K562 (cell line): ENCODE results near the gene LSM8. TPM values are rescaled to one million over a fixed set of nuclear protein-coding genes. Genes with fewer than 3 reads are reported as not detected.

Experiments used
- ATAC-seq: fragments of 200-7000 bp; cut with Tn5 transposase; 3 replicates; pipeline ENCODE4 v1.9.1; 2020; ENCODE audit warnings: moderate library complexity
- BruUV-seq: library from RNA; stranded (reverse); fragments of 400-500 nt; replicated peaks from 2 replicates; lab custom pipeline; 2021; lab: Mats Ljungman, UMichigan
- CTCF ChIA-PET: fragments of 300-600 bp; formaldehyde crosslinking; extraction: SDS; loops from one replicate; lab custom pipeline; 2021; ENCODE audit warnings: low intra/inter-chr PET ratio; lab: Yijun Ruan, JAX
- POLR2A ChIA-PET: fragments of 300-600, 350-650 bp; sonication (Branson Sonifier 250); formaldehyde crosslinking; extraction: SDS; loops from one replicate; lab custom pipeline; 2021; ENCODE audit warnings: antibody characterized with exemption, inconsistent platforms; lab: Yijun Ruan, JAX
- DNase-seq, 4 experiments: peaks; one replicate each; pipeline versions ENCODE4 v3.0.0 to v3.0.0-alpha.2; 2011 to 2018; ENCODE audit warnings: low spot score in 3 of 4, mixed read lengths in 3 of 4; ENCODE audit errors: extremely low read depth in 1 of 4
- FAIRE-seq: peaks from 2 replicates; lab custom pipeline; 2011; peaks lifted over from hg19 to GRCh38; lab: Jason Lieb, UNC
- H2AFZ ChIP-seq: 2 replicates; pipeline ENCODE4 v1.6.0; 2011; ENCODE audit warnings: low read depth, low read length, control low read depth, inconsistent platforms
- H3K27ac ChIP-seq: fragments of 200-600 bp; 3 replicates; pipeline ENCODE4 v1.8.0; 2011; ENCODE audit warnings: low read depth, mild to moderate bottlenecking, control low read depth, inconsistent platforms, low read length, moderate library complexity, mixed read lengths; ENCODE audit errors: extremely low read depth
- H3K27me3 ChIP-seq, 2 experiments: fragments of 300-600 bp in 1 of 2; 2 replicates in 1 of 2; 3 replicates in 1 of 2; pipeline versions ENCODE4 v1.6.0 to v1.8.0; 2011; ENCODE audit warnings: inconsistent platforms in 2 of 2, low read length in 2 of 2, mild to moderate bottlenecking in 1 of 2, mixed read lengths in 1 of 2, moderate library complexity in 1 of 2; ENCODE audit not compliant: control insufficient read depth in 2 of 2, insufficient read depth in 2 of 2
- H3K36me3 ChIP-seq: fragments of 300-600 bp; 3 replicates; pipeline ENCODE4 v1.8.0; 2011; ENCODE audit warnings: mild to moderate bottlenecking, low read length, inconsistent platforms; ENCODE audit not compliant: control insufficient read depth, insufficient read depth
- H3K4me1 ChIP-seq, 2 experiments: fragments of 200-600 bp in 1 of 2; replicated peaks in 1 of 2; 2 replicates in 1 of 2; 3 replicates in 1 of 2; pipeline versions ENCODE4 v1.5.1 to v1.8.0; 2011; ENCODE audit warnings: inconsistent platforms in 2 of 2, low read length in 2 of 2, mild to moderate bottlenecking in 1 of 2, mixed read lengths in 1 of 2, moderate library complexity in 1 of 2; ENCODE audit not compliant: control insufficient read depth in 2 of 2, insufficient read depth in 2 of 2
- H3K4me2 ChIP-seq: 2 replicates; pipeline ENCODE4 v1.6.1; 2011; ENCODE audit warnings: low read length, control low read depth, inconsistent platforms, mixed read lengths; ENCODE audit not compliant: insufficient read depth
- H3K4me3 ChIP-seq: fragments of 200-600 bp; sonication (generic), shearing (Covaris generic); 2 replicates; pipeline ENCODE4 v1.5.1; 2016; ENCODE audit warnings: control low read depth, inconsistent platforms
- H3K79me2 ChIP-seq: fragments of 200-600 bp; 3 replicates; pipeline ENCODE4 v1.8.0; 2011; ENCODE audit warnings: low read length, inconsistent platforms; ENCODE audit not compliant: control insufficient read depth, insufficient read depth
- H3K9ac ChIP-seq, 2 experiments: 2 replicates each; pipeline versions ENCODE4 v1.6.0 to v1.6.1; 2011; ENCODE audit warnings: low read depth in 2 of 2, low read length in 2 of 2, control low read depth in 1 of 2, inconsistent platforms in 1 of 2, mild to moderate bottlenecking in 1 of 2, mixed read lengths in 1 of 2; ENCODE audit not compliant: insufficient read depth in 1 of 2
- H3K9me1 ChIP-seq: one replicate; pipeline ENCODE4 v1.6.0; 2011; ENCODE audit warnings: inconsistent platforms, mild to moderate bottlenecking, low read length, moderate library complexity; ENCODE audit not compliant: control insufficient read depth, insufficient read depth
- H3K9me3 ChIP-seq: replicated peaks from 2 replicates; pipeline ENCODE4 v1.5.1; 2011; ENCODE audit warnings: low read depth, low read length, inconsistent platforms; ENCODE audit not compliant: control insufficient read depth, insufficient read depth
- H4K20me1 ChIP-seq: replicated peaks from 2 replicates; pipeline ENCODE4 v1.6.1; 2011; ENCODE audit warnings: low read length, inconsistent platforms, mixed read lengths; ENCODE audit not compliant: control insufficient read depth, insufficient read depth
- MBD2 ChIP-seq: sonication (generic); IDR thresholded peaks from 2 replicates; pipeline ENCODE4 v1.6.1; 2016; ENCODE audit warnings: low read depth, borderline replicate concordance
- TBP ChIP-seq: optimal IDR thresholded peaks from 2 replicates; pipeline ENCODE3; 2011; ENCODE audit warnings: low read depth, low read length, improper control_type of control experiment
- ZNF398 ChIP-seq: fragments of 250-450 bp; sonication (Bioruptor Pico); IDR thresholded peaks from 2 replicates; pipeline ENCODE4 v1.8.0; 2021; ENCODE audit warnings: moderate library complexity, mild to moderate bottlenecking, inconsistent platforms
- WGBS: fragments of 100-300 bp; shearing (Covaris generic); methylation state at CpG from one replicate; pipeline ENCODE4 v1.1.6; 2016; ENCODE audit warnings: low coverage, mixed read lengths; ENCODE audit not compliant: insufficient coverage; ENCODE audit errors: missing lambda C conversion rate; 5-methylcytosine and 5-hydroxymethylcytosine counted together
- in situ Hi-C: fragments of 300-500 bp; cut with MboI; formaldehyde crosslinking; loops from 4 replicates; pipeline ENCODE4 v1.15.0; 2018; ENCODE audit warnings: inconsistent platforms, mixed read lengths
- intact Hi-C: fragments of 100-400 bp; cut with micrococcal nuclease; formaldehyde crosslinking; loops from 2 replicates; pipeline ENCODE4 v1.14.2; 2022
- polyA plus RNA-seq, 8 experiments: library from polyadenylated mRNA; depleted of rRNA in 4 of 8; stranded (reverse) in 5 of 8; unstranded in 3 of 8; fragments of >200 nt; fragmentation: Nextera tagmentation in 2 of 8; fragmentation: Illumina TruSeq in 1 of 8; extraction: Ambion mirVana in 2 of 8; extraction: Trizol in 1 of 8; gene quantifications; 2 replicates each; pipeline versions ENCODE4 v1.2.1 to v1.2.3, GENCODE V29; 2011 to 2014; ENCODE audit warnings: inconsistent platforms in 1 of 8, missing spikeins in 1 of 8
- total RNA-seq, 7 experiments: library from RNA; depleted of rRNA in 6 of 7; stranded (reverse); fragments of >200 nt in 6 of 7; fragmentation: Illumina TruSeq in 2 of 7; extraction: Trizol in 2 of 7; gene quantifications; 2 replicates each; pipeline versions ENCODE4 v1.2.1 to v1.2.3, GENCODE V29; 2011 to 2021; ENCODE audit warnings: low replicate concordance in 1 of 7

Gene LSM8
- total and polyA plus RNA-seq, 9 of the 15 experiments (the other 6 are each of a cell fraction or from before 2014, with no cell fraction given) = 81.5 to 340 (median 180) TPM

GRCh38 chr7:118220583-118220982, 36.6 kb downstream of the LSM8 start (continued):
- no peak for TF ChIP-seq ZNF398 (CRISPR knock-in tag)

- Histone ChIP-seq H4K20me1 (no peaks in the 10 kb centered on the region), H3K4me2 (no peak overlapping the region), H3K4me3 (no peak overlapping the region), H3K27me3 (peaks cover 0 to 11% of the 10 kb centered on the region in 2 experiments; a peak in 1 of 5 replicates), H3K9me1 (no peaks in the 10 kb centered on the region), H3K36me3 (no peaks in the 10 kb centered on the region), H3K79me2 (no peaks in the 10 kb centered on the region), H3K9me3 (no peaks in the 10 kb centered on the region), H3K27ac (no peak overlapping the region)
- DNase-seq = no peak
- intact Hi-C loops (no loop called here), in situ Hi-C loops (no loop called here)
- BruUV-seq = no TSS peak
- ChIA-PET POLR2A (no interaction called here), CTCF (no interaction called here)
- 4% methylated on average over 1 of the region's 1 CpG for WGBS
- ATAC-seq = no peak
- TF ChIP-seq TBP (no peak), MBD2 (no peak)
- TF ChIP-seq, all 486 proteins: peak for 0
- Histone ChIP-seq H3K4me1 (peaks cover 0 to 10% of the 10 kb centered on the region in 2 experiments; a peak in 3 of 5 replicates), H3K9ac (no peak overlapping the region), H2AFZ (no peak overlapping the region)
- no peak for FAIRE-seq
Observed at GRCh38 chr7:118222591-118222990, 38.6 kb downstream of the LSM8 start.
